H4 (cell line): ENCODE results near the gene DFFB. TPM values are rescaled to one million over a fixed set of nuclear protein-coding genes. Genes with fewer than 3 reads are reported as not detected.
"Not testable (repeated sequence)": the region's sequence is repeated elsewhere in the genome, so short reads cannot be mapped to it uniquely, and the experiment has no call there.

Experiments used
- DNase-seq: peaks from one replicate; pipeline ENCODE4 v3.0.0-alpha.2; 2015; ENCODE audit warnings: low spot score
- total RNA-seq: library from RNA; depleted of rRNA; stranded (reverse); fragments of >200 nt; shearing (Covaris generic); gene quantifications from 2 replicates; pipeline ENCODE4 v1.2.3, GENCODE V29; 2014; rRNA removed

Gene DFFB
- total RNA-seq: 5.8 and 7.7 TPM in 2 replicates

GRCh38 chr1:3856923-3857790, at the start of gene DFFB, which contains the start of gene CEP104:
TSS of gene DFFB (plus strand) at chr1:3857476. CDS start at chr1:3857604, 128 bp downstream.
TSS of gene CEP104 (minus strand) at chr1:3857211. CDS start at chr1:3852407, 4,804 bp downstream.
- peak; percentile 99 for DNase-seq

- no peak for DNase-seq
These were observed 49.5 kb upstream of the DFFB start for GRCh38 chr1:3807769-3808168.

- no peak for DNase-seq
These were observed 47.6 kb upstream of the DFFB start for GRCh38 chr1:3809680-3810079.

- not testable (repeated sequence) for DNase-seq
These were observed 47.0 kb upstream of the DFFB start for GRCh38 chr1:3810149-3810761.

- DNase-seq: no peak
These were observed 45.7 kb upstream of the DFFB start for GRCh38 chr1:3811595-3811911.

GRCh38 chr1:3814065-3814464, 43.2 kb upstream of the DFFB start:
- DNase-seq: no peak

- no peak for DNase-seq
These were observed 42.3 kb upstream of the DFFB start for GRCh38 chr1:3814771-3815561.

- no peak for DNase-seq
These were observed 40.7 kb upstream of the DFFB start for GRCh38 chr1:3816331-3817137.

- DNase-seq: no peak
These were observed 40.0 kb upstream of the DFFB start for GRCh38 chr1:3817138-3817740.

- no peak for DNase-seq
These were observed 39.3 kb upstream of the DFFB start for GRCh38 chr1:3817821-3818597.

GRCh38 chr1:3819771-3820200, 37.5 kb upstream of the DFFB start:
- no peak for DNase-seq

GRCh38 chr1:3820316-3820715, 37.0 kb upstream of the DFFB start:
- DNase-seq: no peak

GRCh38 chr1:3821004-3821403, 36.3 kb upstream of the DFFB start:
- no peak for DNase-seq

- no peak for DNase-seq
These were observed 35.8 kb upstream of the DFFB start for GRCh38 chr1:3821447-3821846.

- no peak for DNase-seq
These were observed 35.4 kb upstream of the DFFB start for GRCh38 chr1:3821908-3822307.

GRCh38 chr1:3822421-3822820, 34.9 kb upstream of the DFFB start:
- DNase-seq: no peak

GRCh38 chr1:3824650-3825049, 32.6 kb upstream of the DFFB start:
- DNase-seq: no peak

- no peak for DNase-seq
These were observed 31.9 kb upstream of the DFFB start for GRCh38 chr1:3825356-3825755.

- no peak for DNase-seq
These were observed 29.4 kb upstream of the DFFB start for GRCh38 chr1:3827813-3828307.

GRCh38 chr1:3828391-3828790, 28.9 kb upstream of the DFFB start:
- DNase-seq: no peak
